ENCODE results near the gene USH1C. TPM values are rescaled to one million over a fixed set of nuclear protein-coding genes. Genes with fewer than 3 reads are reported as not detected.

Gene USH1C
- total RNA-seq, 1 experiment from 2014 or later: 1.0 TPM

DNA sequence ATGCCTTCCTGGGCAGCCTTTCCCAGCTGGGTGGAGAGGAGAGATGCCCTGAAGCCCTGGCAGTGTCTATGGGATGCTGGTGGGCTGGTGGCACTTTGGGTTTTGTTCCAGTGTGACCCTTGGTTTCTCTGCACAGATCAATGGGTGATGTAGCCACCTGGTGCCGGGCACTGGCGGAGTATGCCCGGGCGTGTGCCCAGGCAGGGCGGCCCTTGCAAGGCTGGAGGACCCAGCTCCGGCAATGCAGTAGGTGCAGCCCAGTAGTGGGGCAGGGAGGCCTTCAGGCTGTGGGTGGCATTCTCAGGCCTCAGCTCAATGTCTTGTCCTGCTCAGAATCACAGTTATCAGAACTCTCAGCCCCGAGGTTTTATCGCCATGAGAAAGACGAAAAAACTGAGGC lies 14.7 kb upstream of the USH1C start:
- H3K9me3 Mint-ChIP-seq: no peaks in the 10 kb centered on the region
- Histone ChIP-seq H3K23ac (ENCODE audit: insufficient read length, low read depth, low read length) (no peak overlapping the region), H2AFZ (ENCODE audit: low read length) (no peak overlapping the region), H2BK5ac (ENCODE audit: insufficient read length, low read length) (no peak overlapping the region), H3K14ac (ENCODE audit: insufficient read depth, low read length) (no peak overlapping the region), H3T11ph (ENCODE audit: low read length) (no peak overlapping the region), H3K9ac (ENCODE audit: extremely low read depth, insufficient read length, low read length) (no peak overlapping the region), H2BK12ac (ENCODE audit: insufficient read length, low read depth, low read length) (no peak overlapping the region), H3K27me3 (ENCODE audit: insufficient read depth, low read length) (no peaks in the 10 kb centered on the region), H3K4me2 (ENCODE audit: insufficient read depth, insufficient read length, low read length) (no peak overlapping the region), H2BK20ac (ENCODE audit: low read depth, low read length, poor library complexity, severe bottlenecking) (no peak overlapping the region), H3K79me2 (ENCODE audit: insufficient read depth, low read length) (no peaks in the 10 kb centered on the region), H3K56ac (ENCODE audit: insufficient read length, low read depth, low read length) (no peak overlapping the region), H4K8ac (replicated peaks; ENCODE audit: insufficient read length, low read depth, low read length) (no peak overlapping the region), H4K91ac (ENCODE audit: insufficient read length, low read depth, low read length) (no peak overlapping the region), H3K23me2 (ENCODE audit: insufficient read length, low read depth, low read length, poor library complexity, severe bottlenecking) (no peaks in the 10 kb centered on the region), H4K5ac (ENCODE audit: insufficient read length, low read depth, low read length) (no peak overlapping the region), H3K79me1 (ENCODE audit: insufficient read depth, low read depth, low read length, poor library complexity, severe bottlenecking) (no peaks in the 10 kb centered on the region), H3K4ac (ENCODE audit: low read depth, low read length) (no peak overlapping the region), H3K18ac (ENCODE audit: insufficient read length, low read depth, low read length) (no peak overlapping the region), H3K4me1 (ENCODE audit: insufficient read depth, low read length) (no peaks in the 10 kb centered on the region), H2BK15ac (ENCODE audit: low read depth, low read length) (no peak overlapping the region), H3K9me3 (ENCODE audit: control insufficient read depth, low read depth, low read length) (no peaks in the 10 kb centered on the region), H4K20me1 (ENCODE audit: control insufficient read depth, insufficient read depth, insufficient read length) (no peaks in the 10 kb centered on the region), H2AK5ac (ENCODE audit: insufficient read length, low read length) (no peak overlapping the region), H3K27ac (ENCODE audit: insufficient read length, low read depth, low read length) (no peak overlapping the region), H2BK120ac (ENCODE audit: low read depth, low read length, poor library complexity, severe bottlenecking) (no peak overlapping the region)
- H3K4me1 Mint-ChIP-seq: peaks cover 0 to 3% of the 10 kb centered on the region in 2 experiments; a peak in 1 of 4 replicates
- no peak overlapping the region for H3K27ac Mint-ChIP-seq
- H3K27me3 Mint-ChIP-seq (ENCODE audit: low read depth): peaks cover 14% of the 10 kb centered on the region
- WGBS (ENCODE audit: extremely low coverage, insufficient read length, low lambda C conversion rate): no CpG with 5 or more reads among the region's 9 CpGs
- DNase-seq: no peak
- H3K36me3 Mint-ChIP-seq (ENCODE audit: insufficient read depth in 1 of 3, low read depth in 3 of 3): no peaks in the 10 kb centered on the region
- no peak overlapping the region for H3K4me3 Mint-ChIP-seq
- TF ChIP-seq, protein P1, sequence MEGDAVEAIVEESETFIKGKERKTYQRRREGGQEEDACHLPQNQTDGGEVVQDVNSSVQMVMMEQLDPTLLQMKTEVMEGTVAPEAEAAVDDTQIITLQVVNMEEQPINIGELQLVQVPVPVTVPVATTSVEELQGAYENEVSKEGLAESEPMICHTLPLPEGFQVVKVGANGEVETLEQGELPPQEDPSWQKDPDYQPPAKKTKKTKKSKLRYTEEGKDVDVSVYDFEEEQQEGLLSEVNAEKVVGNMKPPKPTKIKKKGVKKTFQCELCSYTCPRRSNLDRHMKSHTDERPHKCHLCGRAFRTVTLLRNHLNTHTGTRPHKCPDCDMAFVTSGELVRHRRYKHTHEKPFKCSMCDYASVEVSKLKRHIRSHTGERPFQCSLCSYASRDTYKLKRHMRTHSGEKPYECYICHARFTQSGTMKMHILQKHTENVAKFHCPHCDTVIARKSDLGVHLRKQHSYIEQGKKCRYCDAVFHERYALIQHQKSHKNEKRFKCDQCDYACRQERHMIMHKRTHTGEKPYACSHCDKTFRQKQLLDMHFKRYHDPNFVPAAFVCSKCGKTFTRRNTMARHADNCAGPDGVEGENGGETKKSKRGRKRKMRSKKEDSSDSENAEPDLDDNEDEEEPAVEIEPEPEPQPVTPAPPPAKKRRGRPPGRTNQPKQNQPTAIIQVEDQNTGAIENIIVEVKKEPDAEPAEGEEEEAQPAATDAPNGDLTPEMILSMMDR (conservative IDR thresholded peaks at IDR 0.05): no peak
